Osteoblast (primary cell): Measurements from ENCODE around the gene PRLR. TPM values are rescaled to one million over a fixed set of nuclear protein-coding genes. Genes with fewer than 3 reads are reported as not detected.

ENCODE experiments used
- DNase-seq: peaks from one replicate; pipeline ENCODE4 v3.0.0; 2011; ENCODE audit warnings: low spot score, mixed read lengths; ENCODE audit not compliant: insufficient read length; ENCODE audit errors: missing footprints
- H2AFZ ChIP-seq: 2 replicates; pipeline ENCODE4 v1.6.0; 2011; ENCODE audit warnings: mild to moderate bottlenecking, low read length
- H3K27ac ChIP-seq: 2 replicates; pipeline ENCODE4 v1.5.1; 2011; ENCODE audit warnings: mild to moderate bottlenecking, low read depth, low read length, moderate library complexity
- H3K27me3 ChIP-seq: 2 replicates; pipeline ENCODE4 v1.6.0; 2012; ENCODE audit warnings: mild to moderate bottlenecking, control low read depth, inconsistent platforms, low read length, moderate library complexity; ENCODE audit not compliant: insufficient read depth
- H3K36me3 ChIP-seq: 2 replicates; pipeline ENCODE4 v1.5.1; 2011; ENCODE audit warnings: mild to moderate bottlenecking, low read length, control low read depth, moderate library complexity; ENCODE audit not compliant: insufficient read depth
- H3K4me1 ChIP-seq: 2 replicates; pipeline ENCODE4 v1.5.1; 2011; ENCODE audit warnings: mild to moderate bottlenecking, low read length, control low read depth, moderate library complexity; ENCODE audit not compliant: insufficient read depth
- H3K4me2 ChIP-seq: 2 replicates; pipeline ENCODE4 v1.6.0; 2011; ENCODE audit warnings: mild to moderate bottlenecking, low read length; ENCODE audit not compliant: insufficient read depth
- H3K4me3 ChIP-seq: fragments of 200-600 bp; sonication (generic); 3 replicates; pipeline ENCODE4 v1.5.1; 2012; ENCODE audit warnings: mild to moderate bottlenecking, low read length, inconsistent platforms; ENCODE audit not compliant: insufficient read depth
- H3K79me2 ChIP-seq: 2 replicates; pipeline ENCODE4 v1.6.0; 2012; ENCODE audit warnings: mild to moderate bottlenecking, low read length, control low read depth, inconsistent platforms; ENCODE audit not compliant: insufficient read depth
- H3K9me3 ChIP-seq: 2 replicates; pipeline ENCODE4 v1.5.1; 2011; ENCODE audit warnings: low read depth, low read length, control low read depth
- H4K20me1 ChIP-seq: 2 replicates; pipeline ENCODE4 v1.6.0; 2012; ENCODE audit warnings: mild to moderate bottlenecking, low read length, control low read depth; ENCODE audit not compliant: insufficient read depth
- CTCF ChIP-seq: IDR thresholded peaks from 2 replicates; pipeline ENCODE4 v1.5.1; 2011; ENCODE audit warnings: mild to moderate bottlenecking, low read depth, low read length, moderate library complexity; ENCODE audit errors: extremely low read depth
- total RNA-seq: library from RNA; depleted of rRNA; stranded (reverse); fragments of >200 nt; gene quantifications from 2 replicates; pipeline ENCODE4 v1.2.3, GENCODE V29; 2012

PRLR gene
- total RNA-seq, 1 donor: under 0.01 TPM

DNA sequence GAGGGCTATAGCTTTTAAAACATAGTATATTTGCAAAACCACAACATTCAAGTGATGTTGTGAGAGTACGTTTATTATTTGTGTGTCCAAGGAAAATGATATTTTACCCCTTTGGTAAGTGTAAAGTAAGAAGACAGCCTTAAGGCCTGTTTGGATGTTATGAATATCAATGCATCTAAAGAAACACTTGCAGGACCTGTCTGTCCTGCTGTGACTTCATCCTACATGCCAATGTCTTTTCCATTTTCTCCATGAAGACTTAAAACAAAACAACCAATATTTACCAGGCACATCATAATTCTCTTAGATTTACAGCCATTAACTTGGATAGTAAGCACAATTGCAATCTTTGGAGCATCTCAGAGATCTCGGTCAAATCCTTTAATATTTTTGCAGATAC is 29.0 kb downstream of the PRLR start:
- H3K4me2 ChIP-seq: no peak overlapping the region
- H3K4me1 ChIP-seq: peaks cover 14% of the 10 kb centered on the region
- H3K27ac ChIP-seq: no peak overlapping the region
- peaks cover 50% of the 10 kb centered on the region for H3K27me3 ChIP-seq
- H4K20me1 ChIP-seq: no peaks in the 10 kb centered on the region
- no peak overlapping the region for H3K4me3 ChIP-seq
- H3K36me3 ChIP-seq: no peaks in the 10 kb centered on the region
- no peaks in the 10 kb centered on the region for H3K9me3 ChIP-seq
- no peak for TF ChIP-seq CTCF
- no peak for DNase-seq
- no peaks in the 10 kb centered on the region for H3K79me2 ChIP-seq
- H2AFZ ChIP-seq: no peak overlapping the region

DNA sequence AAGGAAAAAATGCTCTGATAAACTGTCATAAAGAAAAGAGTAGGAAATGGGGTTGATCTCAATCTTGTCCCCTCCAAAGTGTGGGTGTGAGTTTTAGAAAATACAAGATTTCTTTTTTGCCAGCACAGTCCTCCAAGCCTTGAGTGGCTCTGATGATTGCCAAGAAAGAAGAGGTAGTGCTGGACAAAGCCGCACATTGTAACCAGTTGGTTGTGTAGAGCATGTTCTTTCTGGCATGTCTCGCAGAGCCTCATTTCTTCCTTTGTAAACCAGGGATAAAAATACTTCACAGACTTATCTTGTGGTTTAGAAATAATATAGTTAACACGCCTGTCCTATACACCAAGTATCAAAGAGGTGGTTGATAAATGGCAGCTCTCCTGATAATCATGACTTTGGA is 30.4 kb downstream of the PRLR start:
- DNase-seq: no peak
- Histone ChIP-seq H3K9me3 (no peaks in the 10 kb centered on the region), H2AFZ (no peak overlapping the region), H3K36me3 (no peaks in the 10 kb centered on the region), H3K79me2 (no peaks in the 10 kb centered on the region), H4K20me1 (no peaks in the 10 kb centered on the region), H3K27ac (no peak overlapping the region), H3K27me3 (peaks cover 52% of the 10 kb centered on the region), H3K4me3 (no peak overlapping the region), H3K4me2 (no peak overlapping the region), H3K4me1 (peaks cover 14% of the 10 kb centered on the region)
- TF ChIP-seq CTCF: no peak

GRCh38 chr5:35198686-35199085 is 31.6 kb downstream of the PRLR start:
- H3K4me1 ChIP-seq: peaks cover 14% of the 10 kb centered on the region
- no peaks in the 10 kb centered on the region for H3K9me3 ChIP-seq
- H2AFZ ChIP-seq: no peak overlapping the region
- H3K27me3 ChIP-seq: peaks cover 57% of the 10 kb centered on the region
- H3K79me2 ChIP-seq: no peaks in the 10 kb centered on the region
- H4K20me1 ChIP-seq: no peaks in the 10 kb centered on the region
- no peak overlapping the region for H3K4me3 ChIP-seq
- peak overlapping the region; percentile 44 for H3K4me2 ChIP-seq
- TF ChIP-seq CTCF: no peak
- no peaks in the 10 kb centered on the region for H3K36me3 ChIP-seq
- DNase-seq: no peak
- H3K27ac ChIP-seq: no peak overlapping the region

GRCh38 chr5:35198075-35198474 is 32.2 kb downstream of the PRLR start:
- H2AFZ ChIP-seq: no peak overlapping the region
- no peaks in the 10 kb centered on the region for H4K20me1 ChIP-seq
- TF ChIP-seq CTCF: no peak
- no peaks in the 10 kb centered on the region for H3K9me3 ChIP-seq
- no peak for DNase-seq
- H3K27me3 ChIP-seq: peaks cover 57% of the 10 kb centered on the region
- H3K36me3 ChIP-seq: no peaks in the 10 kb centered on the region
- H3K79me2 ChIP-seq: no peaks in the 10 kb centered on the region
- H3K4me3 ChIP-seq: no peak overlapping the region
- no peak overlapping the region for H3K27ac ChIP-seq
- H3K4me2 ChIP-seq: peak overlapping the region; percentile 44
- peaks cover 14% of the 10 kb centered on the region for H3K4me1 ChIP-seq
